Measurements from ENCODE around the gene MST1.

MST1 gene

DNA sequence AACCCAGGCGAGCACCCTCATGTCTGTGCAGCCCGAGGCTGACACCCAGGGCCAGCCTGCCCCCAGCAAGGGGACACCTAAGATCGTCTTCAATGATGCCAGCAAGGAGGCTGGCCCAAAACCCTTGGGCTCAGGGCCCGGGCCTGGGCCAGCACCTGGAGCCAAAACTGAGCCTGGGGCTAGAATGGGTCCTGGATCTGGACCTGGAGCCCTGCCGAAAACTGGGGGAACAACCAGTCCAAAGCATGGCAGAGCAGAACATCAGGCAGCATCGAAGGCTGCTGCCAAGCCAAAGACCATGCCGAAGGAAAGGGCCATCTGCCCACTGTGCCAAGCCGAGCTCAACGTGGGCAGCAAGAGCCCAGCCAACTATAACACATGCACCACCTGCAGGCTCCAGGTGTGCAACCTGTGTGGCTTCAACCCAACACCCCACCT lies 46.5 kb downstream of the MST1 start:
- TF ChIP-seq, protein P1, sequence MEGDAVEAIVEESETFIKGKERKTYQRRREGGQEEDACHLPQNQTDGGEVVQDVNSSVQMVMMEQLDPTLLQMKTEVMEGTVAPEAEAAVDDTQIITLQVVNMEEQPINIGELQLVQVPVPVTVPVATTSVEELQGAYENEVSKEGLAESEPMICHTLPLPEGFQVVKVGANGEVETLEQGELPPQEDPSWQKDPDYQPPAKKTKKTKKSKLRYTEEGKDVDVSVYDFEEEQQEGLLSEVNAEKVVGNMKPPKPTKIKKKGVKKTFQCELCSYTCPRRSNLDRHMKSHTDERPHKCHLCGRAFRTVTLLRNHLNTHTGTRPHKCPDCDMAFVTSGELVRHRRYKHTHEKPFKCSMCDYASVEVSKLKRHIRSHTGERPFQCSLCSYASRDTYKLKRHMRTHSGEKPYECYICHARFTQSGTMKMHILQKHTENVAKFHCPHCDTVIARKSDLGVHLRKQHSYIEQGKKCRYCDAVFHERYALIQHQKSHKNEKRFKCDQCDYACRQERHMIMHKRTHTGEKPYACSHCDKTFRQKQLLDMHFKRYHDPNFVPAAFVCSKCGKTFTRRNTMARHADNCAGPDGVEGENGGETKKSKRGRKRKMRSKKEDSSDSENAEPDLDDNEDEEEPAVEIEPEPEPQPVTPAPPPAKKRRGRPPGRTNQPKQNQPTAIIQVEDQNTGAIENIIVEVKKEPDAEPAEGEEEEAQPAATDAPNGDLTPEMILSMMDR (IDR thresholded peaks at IDR 0.05; ENCODE audit: insufficient read depth, missing control alignments) = no peak
- no peak for FAIRE-seq
- DNase-seq (ENCODE audit: insufficient read length, low spot score) = no peak

DNA sequence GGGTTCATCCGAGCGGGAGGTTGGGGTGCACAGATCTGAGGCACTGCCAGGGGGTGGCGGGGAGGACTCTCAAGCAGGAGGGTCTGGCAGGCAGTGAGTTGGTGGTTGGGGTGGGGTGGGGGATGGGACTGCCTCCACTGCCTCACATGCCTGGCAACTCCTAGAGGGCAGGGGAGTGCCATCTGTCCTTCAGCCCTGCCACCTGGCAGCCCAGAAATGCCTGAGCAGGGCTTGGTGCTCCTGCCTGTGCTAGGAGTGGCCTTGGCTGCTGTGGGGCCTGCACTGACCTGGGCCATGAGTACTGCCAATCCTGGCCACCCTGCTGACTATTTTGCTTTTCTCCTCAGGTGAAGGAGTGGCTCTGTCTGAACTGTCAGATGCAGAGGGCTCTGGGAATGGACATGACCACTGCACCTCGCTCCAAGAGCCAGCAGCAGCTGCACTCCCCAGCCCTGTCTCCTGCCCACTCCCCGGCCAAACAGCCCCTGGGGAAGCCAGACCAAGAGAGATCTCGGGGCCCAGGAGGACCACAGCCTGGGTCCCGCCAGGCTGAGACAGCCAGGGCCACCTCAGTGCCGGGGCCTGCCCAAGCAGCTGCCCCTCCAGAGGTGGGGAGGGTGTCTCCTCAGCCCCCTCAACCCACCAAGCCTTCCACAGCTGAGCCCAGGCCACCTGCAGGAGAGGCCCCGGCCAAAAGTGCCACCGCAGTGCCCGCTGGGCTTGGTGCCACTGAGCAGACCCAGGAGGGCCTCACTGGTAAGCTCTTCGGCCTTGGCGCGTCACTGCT lies 47.2 kb downstream of the MST1 start:
- DNase-seq (ENCODE audit: insufficient read length, low spot score) = no peak
- TF ChIP-seq, protein P1 (IDR thresholded peaks at IDR 0.05; ENCODE audit: insufficient read depth, missing control alignments) = no peak
- FAIRE-seq = no peak

DNA sequence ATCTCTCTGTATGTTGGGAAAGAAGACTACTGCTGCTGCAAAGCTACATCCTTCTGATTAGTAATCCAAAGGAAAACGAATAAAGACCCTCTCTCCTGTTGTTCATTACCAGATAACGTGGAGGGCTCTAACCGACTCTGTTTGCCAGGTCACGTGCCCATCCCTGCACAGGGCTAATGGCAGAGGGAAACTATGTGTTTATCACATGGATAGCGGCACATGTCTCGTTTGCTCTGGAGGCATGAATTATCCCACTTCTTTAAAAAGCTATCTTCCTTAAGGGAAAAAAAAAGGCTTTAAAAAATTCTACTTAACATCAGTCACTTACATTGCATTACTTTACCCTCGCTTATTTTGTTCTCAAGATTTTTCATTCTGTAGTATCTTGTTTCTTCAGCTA lies 48.0 kb downstream of the MST1 start:
- DNase-seq (ENCODE audit: insufficient read length, low spot score) = no peak
- TF ChIP-seq, protein P1 (IDR thresholded peaks at IDR 0.05; ENCODE audit: insufficient read depth, missing control alignments) = no peak
- FAIRE-seq = no peak

DNA sequence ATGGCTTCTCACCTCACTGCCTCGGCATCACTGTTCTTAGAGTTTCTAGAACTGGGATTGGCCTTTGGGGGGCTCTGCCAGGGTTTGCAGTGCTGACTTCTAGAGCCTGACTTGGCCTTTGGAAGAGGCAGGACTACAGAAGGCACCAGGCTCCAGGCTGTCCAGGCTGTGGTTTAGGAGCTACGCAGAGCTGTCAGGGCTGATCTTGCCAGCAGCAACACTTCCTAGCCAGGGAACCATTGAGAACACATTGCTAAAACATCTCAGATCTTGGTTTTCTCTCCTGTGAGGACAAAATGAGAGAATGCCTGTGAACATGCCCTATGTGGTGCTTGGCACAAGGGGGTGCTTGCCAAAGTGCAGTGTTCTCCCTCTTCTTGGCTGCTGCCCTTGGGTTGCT lies 49.7 kb downstream of the MST1 start:
- no peak for FAIRE-seq
- DNase-seq (ENCODE audit: insufficient read length, low spot score) = no peak
- TF ChIP-seq, protein P1 (IDR thresholded peaks at IDR 0.05; ENCODE audit: insufficient read depth, missing control alignments) = no peak

DNA sequence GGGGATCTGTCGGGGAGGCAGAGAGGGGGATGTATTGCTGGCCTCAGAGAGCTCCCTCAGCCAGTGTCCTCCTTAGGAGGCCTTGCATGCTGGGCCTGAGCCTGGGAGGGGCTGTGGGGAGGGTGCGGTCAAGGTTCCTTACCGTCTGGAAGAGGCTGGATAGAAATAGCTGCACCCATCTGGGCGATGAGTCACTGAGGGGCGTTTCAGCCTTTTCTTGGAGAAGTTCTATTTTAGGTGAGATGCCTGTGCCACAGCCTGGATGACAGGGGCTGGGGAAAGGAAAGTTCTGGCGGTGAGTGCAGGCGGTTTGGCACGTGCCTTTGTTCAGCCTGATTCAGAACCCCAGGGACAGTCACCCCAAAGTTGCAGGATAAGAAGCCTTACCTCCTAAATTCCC lies 50.8 kb downstream of the MST1 start:
- DNase-seq (ENCODE audit: insufficient read length, low spot score) = no peak
- no peak for FAIRE-seq
- TF ChIP-seq, protein P1 (IDR thresholded peaks at IDR 0.05; ENCODE audit: insufficient read depth, missing control alignments) = no peak

DNA sequence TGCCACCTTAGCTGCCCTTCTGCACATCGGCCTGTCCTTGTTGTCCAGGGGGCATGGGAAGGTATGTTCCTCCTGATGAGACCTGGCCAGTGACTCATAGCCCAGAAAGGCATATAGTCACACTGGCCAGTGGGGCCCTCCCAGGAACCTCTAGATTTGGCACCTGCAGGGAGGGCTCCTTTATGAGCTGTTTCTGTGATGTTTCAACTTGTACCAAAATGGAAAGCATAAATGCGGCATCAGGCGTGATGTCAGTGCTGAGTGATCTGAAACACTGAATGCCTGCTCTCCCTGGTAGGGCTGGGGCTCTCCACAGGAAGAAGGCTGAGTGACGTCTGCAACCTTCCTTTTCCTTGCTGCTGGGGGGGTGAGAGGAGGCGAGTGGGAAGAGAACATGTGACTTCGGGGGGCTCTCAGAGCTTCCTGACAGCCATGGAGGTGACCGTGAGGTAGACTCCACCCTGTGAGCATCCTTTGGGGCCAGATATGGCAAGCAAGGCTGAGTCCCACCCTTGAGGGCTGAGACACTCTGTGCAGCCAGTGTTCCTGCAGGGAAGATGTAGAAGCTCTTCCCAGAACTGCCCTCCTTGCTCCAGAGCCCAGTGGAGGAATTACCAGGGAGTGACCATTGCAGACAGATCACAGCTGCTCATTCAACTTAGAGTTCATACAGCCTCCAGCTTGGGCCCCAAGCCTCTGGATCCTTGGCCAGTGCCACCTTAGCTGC lies 52.2 kb downstream of the MST1 start:
- FAIRE-seq (no peak), DNase-seq (ENCODE audit: insufficient read length, low spot score) (no peak)
- TF ChIP-seq, protein P1 (IDR thresholded peaks at IDR 0.05; ENCODE audit: insufficient read depth, missing control alignments) = no peak

DNA sequence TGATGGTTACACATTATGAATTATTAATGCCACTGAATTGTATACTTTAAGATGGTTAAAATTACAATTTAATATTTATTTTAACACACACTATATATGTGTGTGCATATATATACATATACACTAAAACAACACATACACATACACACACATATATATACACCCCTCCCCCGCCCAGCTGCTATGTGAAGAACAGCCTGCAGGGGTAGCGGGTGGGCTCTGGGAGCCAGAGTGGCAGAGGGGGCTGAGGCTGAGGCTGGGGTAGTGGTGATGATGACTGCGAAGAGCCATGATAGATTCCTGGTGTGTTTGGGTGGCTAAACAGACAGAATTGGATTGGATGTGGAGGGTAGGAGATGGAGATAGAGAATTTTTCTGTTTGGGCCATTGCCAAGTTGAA lies 54.5 kb downstream of the MST1 start:
- no peak for FAIRE-seq
- TF ChIP-seq, protein P1 (IDR thresholded peaks at IDR 0.05; ENCODE audit: insufficient read depth, missing control alignments) = no peak
- DNase-seq (ENCODE audit: insufficient read length, low spot score) = no peak
